Cardiac septum (tissue), 1 donor: ENCODE measurements around the gene AATF. TPM values are rescaled to one million over a fixed set of nuclear protein-coding genes. Genes with fewer than 3 reads are reported as not detected.
"Not testable (repeated sequence)": the region's sequence is repeated elsewhere in the genome, so short reads cannot be mapped to it uniquely, and the experiment has no call there.

Experiments
- DNase-seq: peaks from one replicate; pipeline ENCODE4 v3.0.0-alpha.2; 2020; ENCODE audit warnings: low spot score
- intact Hi-C: fragments of 100-400 bp; cut with DNase I; formaldehyde crosslinking; loops from one replicate; pipeline ENCODE4 v1.14.0; 2022
- total RNA-seq: library from RNA; stranded (reverse); fragmentation: NEBNext Ultra II Directional; extraction: Animal tissue kit (Norgen Biotek cat#: 25700); gene quantifications from one replicate; pipeline ENCODE4 v1.2.1, GENCODE V29; 2021
- donor health status: DM: no; HTN: no; CAD: no.

The AATF gene
- total RNA-seq, 1 donor from 2014 or later: 32.7 TPM

DNA sequence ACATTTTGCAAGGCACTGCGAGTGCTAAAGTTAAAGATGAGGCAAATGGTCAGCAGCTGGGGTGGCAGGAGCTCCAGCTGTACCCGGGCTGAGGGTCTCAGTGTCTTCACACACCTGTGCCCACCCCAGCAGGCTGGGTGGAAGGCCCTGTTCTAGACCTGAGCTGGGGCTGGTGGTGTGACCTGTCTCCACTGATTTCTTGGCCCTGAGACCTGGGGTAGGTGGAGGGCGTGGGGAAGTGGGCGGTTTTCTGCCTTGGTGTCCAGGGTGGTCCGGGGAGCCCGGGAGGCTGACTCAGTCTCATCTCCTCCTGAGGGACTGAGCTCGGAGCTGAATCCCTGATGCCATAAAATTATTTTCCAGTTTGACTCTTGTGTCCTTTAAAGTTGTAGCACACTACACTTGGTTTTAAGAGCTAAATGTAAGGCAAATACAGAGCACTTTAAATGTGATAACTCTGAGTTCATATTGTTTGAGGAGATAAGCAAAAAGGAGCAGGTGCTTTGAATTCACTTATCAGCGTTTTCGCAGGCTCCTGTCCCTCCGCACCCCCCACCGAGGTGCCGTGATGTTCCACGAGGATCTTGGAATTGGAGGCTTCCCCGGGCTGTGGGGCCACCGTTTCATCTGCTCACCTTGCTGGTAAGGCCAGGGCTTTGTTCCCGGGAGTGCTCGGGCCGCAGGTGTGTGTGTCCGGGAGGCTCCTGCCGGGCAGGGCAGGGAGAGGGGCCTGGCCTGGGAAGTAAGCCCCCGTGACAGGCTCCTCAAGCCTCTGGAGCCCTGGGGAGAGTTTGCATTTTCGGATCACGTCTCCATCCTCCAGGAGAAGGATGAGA is 117.0 kb downstream of the AATF start:
- intact Hi-C loops: no loop called here
- no peak for DNase-seq

DNA sequence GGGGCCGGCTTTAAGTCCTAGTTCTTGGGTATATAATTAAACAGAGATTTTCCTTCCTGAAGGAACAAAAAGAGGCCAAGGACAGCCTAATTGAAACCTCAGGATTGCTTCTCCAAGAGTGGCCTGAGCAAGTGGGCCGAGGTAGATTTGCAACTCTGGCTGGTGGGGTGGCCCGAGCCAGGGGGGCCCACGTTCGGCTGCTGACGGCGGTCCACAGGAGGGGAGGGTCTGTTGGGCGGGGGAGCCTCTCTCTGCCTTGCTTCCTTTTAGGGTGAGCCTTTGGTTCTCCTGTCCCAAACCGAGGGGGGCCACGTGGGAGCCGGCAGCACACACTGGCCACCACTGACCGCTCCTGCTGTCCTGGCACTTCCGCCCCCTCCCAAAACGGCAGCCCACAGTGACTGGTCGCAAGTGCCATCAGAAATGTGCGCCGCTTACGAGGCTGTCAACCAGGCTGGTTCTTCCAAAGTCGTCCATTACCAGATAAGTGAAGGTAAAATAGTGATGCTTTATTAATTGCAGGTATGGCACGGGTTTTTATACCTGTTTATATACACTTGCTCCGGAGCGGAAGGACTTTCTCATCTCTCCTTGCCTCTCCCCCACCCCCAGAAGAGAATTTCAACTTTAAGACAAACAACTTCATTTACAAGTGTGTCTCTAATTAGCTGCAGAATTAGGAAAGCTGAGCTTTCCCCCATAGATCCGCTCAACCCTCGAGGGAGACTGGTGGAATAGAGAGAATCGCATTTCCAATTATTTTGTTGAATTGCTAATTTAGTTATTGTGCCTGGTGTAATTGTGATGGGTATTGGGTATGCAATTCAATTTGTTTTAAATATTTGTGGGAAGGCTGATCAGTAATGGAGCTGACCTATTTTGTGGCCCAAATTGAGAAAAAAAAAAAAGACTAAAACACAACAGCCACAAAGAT is 117.8 kb downstream of the AATF start:
- intact Hi-C loops: no loop called here
- no peak for DNase-seq

DNA sequence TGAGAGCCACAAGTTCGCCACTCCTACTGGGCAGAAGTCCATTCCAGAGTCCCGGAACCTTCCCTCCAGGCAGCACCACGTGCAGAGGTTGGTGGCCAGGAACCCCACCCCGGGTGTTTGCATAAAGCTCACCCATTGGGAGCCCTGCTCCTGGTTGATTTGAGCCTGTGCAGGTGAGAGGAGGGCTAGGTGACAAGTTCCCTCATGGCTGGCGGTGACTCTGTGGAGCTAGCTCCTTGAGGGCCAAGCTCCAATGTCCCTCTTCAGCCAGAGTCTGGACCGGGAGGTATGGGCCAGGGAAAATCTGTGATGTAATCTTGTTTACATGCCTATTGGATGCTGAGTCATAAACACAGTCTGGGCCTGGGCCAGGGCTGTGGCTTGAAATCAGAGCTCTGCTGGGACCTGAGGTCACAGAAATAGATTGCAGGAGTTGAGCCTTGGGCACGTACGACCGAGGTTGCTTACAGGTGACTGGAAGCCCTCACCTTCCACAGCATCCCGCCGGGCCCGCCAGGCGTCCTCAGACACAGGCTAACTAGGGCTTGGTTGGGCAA is 118.9 kb downstream of the AATF start:
- intact Hi-C loops: no loop called here
- DNase-seq: no peak

DNA sequence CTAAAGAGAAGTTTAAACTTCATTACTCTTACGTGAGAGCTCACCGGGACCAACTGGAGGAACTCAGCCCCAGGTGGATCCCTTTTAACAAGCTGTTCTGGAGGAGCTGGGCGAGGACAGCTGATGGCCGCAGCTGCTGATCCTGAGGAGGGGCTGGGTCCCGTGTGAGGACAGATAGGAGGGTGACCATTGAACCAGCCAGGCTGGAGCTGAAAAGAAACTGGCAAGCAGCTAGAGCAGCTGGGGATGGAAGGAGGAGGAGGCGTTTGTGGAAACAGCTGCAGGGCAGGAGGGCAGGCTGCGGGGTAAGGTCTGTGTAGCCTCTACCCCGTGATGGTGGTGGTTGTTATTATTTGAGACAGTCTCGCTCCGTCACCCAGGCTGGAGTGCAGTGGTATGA is 119.5 kb downstream of the AATF start:
- no peak for DNase-seq
- intact Hi-C loops: no loop called here

DNA sequence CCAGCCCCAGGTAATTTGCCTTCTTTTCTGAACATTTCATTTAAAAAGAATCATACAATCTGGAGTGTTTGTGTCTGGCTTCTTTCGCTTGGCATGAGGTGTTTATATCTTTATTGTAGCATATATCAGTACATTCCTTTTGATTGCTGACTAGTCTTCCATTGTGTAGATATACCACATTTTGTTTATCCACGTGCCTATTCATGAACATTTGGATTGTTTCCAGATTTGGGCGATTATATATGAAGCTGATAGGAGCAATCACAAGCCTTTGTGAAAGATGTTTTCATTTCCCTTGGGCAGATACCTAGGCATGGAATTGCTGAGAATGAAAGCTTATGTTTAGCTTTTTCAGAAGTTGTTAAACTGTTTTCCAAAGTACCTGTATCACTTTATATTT is 120.3 kb downstream of the AATF start:
- DNase-seq: no peak
- intact Hi-C loops: no loop called here

DNA sequence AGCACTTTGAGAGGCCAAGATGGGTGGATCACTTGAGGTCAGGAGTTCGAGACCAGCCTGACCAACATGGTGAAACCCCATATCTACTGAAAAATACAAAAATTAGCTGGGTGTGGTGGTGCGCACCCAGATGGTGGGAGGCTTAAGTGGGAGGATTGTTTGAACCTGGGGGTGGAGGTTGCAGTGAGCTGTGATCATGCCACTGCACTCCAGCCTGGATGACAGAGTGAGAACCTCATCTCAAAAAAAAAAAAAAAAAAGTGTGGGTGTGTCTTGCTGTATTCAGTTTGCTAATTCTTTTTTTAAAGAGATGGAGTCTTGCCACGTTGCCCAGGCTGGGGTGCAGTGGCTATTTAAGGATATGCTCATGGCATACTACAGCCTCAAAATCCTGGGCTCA is 124.7 kb downstream of the AATF start:
- DNase-seq, intact Hi-C loops: not testable (repeated sequence)

DNA sequence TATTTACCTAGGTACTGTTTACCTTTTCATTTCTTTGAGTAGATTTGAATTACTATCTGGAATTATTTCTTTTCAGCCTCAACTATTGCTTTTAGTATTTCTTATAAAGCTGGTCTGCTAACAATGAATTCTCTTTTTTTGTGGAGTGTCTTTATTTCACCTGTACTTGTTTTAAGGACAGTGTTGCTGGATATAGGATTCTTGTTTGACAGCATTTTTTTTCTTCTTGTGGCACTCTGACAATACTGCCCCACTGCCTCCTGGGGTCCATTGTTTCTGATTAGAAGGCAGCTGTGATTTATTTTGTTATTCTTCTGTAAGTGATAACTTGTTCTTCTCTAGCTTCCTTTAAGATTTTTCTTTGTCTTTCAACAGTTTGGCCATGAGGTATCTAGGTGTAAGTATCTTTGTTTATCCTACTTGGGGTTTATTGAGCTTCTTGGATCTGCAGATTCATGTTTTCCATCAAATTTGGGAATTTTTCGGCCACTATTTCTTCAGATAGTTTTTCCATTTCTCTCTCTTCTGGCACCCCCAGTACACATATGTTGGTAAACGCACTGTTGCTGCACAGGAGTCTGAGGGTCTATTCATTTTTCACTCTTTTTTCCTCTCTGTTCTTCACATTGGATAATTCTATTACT is 130.4 kb downstream of the AATF start:
- intact Hi-C loops: no loop called here
- DNase-seq: no peak

DNA sequence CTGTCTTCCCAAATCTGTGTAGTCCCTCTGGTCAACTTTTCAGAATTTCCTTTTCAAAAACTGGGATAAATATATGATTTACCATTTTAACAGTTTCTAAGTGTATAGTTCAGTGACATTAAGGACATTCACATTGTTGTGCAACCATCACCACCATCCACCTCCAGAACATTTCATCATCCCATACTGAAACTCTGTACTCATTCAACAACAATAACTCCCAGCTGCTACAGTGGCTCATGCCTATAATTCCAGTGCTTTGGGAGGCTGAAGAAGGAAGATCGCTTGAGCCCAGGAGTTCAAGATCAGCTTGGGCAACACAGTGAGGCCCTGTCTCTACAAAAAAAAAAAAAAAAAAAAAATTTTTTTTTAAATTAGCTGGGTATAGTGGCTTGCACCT is 131.0 kb downstream of the AATF start:
- intact Hi-C loops: no loop called here
- no peak for DNase-seq

DNA sequence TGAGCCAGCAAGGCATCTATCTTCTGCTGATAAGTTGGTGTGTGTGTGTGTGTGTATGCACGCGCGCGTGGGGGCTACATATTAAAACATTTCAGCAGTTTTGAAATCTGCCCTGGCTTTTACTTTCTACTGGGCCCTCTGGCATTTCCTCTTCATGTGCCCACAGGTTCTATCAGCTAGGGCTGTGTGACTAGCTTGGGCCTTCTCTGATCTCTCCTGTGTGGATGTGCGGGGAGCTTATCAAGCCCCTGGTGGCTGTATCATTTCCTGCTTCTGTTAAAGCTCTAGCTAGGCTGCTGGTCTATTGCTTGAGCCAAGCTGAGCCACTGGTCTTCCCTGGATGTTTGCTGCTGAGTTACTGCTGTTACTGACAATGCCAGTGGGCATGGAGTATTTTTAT is 132.5 kb downstream of the AATF start:
- DNase-seq: no peak
- intact Hi-C loops: no loop called here

DNA sequence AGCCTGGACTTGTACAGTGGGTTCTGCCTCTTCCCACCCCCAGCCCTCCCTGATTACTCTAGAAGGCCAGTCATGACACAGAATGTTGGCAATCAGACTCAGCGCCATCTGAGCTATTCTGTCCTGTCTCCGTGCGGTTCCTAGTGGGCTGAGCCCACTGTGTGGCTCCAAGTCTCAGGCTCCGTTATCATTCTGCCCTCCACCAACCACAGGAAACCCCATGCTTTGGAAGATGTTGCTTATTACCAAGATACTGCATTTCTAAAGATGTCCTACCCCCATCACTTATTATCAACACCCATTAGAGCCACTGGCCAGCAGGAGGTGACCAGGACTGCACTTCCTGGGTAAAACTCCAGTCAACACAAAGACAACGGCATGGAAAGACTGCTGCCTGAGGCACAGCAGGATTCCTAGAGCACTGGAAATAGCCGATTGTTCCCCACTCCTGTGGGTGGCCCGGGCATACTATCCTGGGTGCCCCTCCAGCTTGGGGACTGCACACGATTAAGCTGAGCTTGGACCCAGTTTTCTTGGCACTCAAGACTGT is 133.6 kb downstream of the AATF start:
- intact Hi-C loops: no loop called here

DNA sequence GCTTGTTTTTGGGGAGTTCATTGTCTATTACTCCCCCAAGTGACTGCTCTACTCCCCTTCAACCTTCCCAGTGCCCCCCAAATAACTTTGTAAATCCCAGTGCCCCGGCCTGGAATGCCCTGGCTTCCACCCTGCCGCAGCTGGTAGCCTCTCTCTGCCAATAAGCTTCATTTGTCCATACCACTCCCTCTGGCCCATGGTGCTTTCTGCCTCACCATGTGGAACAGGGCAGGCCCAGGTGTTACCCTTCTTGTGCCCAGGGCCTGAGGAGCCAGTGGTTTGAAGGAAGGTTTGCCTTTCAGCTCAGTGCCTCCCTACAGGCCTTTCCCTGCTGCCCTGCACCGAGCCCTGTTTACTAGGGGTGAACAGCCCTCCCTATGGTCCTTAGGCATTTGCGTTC is 134.2 kb downstream of the AATF start:
- intact Hi-C loops: no loop called here
- no peak for DNase-seq

More for the DNA sequence above, 133.6 kb downstream of the AATF start:
- no peak for DNase-seq

DNA sequence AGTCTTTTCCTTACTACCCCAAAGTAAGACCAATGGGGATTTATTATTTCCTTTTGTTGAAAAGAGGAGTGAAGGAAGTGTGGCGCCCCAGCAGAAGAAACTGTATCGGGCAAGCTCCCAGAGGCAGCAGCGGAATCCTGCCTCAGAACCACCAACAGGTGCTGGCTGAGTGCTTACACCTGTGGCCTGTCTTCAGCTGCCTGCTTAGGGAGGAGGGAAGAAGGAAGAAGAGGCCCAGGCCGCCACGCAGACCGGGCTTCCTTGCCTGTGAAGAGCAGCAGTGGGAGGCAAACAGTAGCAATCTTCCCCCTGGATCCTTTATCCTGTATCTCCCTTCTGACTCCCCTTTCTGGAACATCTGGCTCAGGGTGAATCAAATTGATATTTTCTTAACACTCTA is 134.7 kb downstream of the AATF start:
- no peak for DNase-seq
- intact Hi-C loops: no loop called here

DNA sequence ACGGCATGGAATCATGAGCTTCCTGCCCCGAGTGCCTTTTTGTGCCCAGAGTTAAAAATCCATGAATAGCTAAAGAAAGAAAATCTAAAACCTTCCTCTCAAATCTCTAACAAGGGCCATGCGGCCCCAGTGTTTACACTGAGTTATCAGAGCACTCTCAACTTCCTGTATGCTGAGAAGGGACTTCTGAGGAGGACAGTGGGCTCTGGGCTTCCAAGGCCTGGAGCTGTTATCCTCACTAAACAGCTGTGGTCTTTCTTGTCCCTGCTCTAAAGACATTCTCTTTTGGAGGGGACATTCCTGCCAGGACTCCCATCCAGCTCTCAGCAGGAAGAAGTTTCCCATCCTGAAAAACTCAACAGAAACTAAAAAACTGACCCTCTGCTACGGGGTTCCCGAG is 135.6 kb downstream of the AATF start:
- DNase-seq: no peak
- intact Hi-C loops: no loop called here

DNA sequence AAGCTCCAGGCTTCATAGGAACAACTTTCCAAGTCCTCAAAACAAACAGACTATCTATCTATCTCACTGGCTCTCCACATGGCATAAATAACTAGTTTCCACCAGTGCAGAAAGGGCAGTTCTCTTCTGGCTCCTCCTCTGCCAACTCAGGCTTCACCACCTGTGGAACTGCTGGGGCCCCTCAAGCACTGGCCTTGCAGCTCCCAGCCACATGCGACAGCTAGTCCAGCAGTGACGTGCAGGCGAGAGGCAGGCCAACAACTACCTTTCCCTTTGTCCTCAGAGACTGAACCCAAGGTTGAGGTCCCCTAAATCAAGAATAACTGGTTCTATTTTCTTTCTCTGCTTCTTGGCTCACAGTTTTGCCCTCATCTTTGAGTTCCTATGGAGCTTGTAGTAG is 137.6 kb downstream of the AATF start:
- no peak for DNase-seq
- intact Hi-C loops: no loop called here

DNA sequence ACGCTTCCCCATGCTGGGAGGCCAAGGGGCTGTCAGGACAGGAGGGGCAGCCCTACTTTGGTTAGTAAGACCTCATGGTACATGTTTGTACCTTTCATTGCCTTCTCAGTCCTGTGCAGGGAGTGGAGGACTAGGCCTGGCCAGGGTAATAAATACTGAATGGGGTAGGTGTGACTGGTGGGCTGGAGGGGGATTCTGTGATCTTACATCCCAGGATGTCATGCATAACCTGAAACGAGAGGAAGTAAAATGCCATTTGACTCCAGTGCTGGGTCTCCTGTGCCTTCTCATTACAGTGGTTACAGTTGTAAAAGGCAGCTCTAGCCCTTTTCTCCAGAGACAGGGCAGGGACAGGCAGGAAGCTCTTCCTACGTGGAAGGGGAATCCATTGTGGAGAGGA is 138.2 kb downstream of the AATF start:
- intact Hi-C loops: no loop called here
- no peak for DNase-seq

DNA sequence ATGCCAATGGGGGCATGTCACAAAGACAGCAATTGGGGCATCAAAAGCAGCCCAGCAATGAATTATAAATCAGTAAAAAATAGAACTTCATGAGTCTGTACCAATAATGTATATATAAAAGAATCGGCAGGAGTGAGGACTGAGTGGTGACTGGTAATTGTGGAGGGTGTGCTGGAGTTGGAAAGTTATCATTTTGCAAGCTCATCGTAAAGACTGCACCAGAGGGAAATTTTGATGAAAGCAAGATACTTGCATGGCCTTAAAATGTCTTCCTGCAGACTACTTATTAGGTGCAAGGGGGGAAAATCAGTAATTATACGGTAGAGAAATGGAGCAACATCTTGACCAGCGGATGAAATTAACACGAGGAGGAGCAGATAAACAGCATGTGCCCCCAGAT is 138.9 kb downstream of the AATF start:
- no peak for DNase-seq
- intact Hi-C loops: no loop called here

DNA sequence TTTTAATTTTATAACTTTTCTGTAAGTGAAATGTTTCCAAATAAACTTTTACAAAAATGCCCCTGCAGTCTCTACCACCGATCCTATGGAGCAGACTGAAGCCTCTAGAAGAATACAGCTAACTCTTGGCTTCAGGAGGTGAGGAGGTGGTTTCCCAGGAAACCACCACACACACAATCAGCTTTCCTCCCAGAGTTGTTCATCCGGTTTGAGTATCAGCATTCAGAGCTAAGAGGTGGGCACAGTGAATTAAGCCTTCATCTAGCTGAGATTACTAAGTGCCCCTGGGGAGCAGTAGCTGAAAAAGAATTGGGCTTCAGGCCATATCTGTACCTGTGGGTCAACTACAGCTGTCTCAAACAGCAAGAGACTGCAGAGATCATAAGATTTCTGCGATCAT is 139.7 kb downstream of the AATF start:
- DNase-seq: no peak
- intact Hi-C loops: no loop called here

DNA sequence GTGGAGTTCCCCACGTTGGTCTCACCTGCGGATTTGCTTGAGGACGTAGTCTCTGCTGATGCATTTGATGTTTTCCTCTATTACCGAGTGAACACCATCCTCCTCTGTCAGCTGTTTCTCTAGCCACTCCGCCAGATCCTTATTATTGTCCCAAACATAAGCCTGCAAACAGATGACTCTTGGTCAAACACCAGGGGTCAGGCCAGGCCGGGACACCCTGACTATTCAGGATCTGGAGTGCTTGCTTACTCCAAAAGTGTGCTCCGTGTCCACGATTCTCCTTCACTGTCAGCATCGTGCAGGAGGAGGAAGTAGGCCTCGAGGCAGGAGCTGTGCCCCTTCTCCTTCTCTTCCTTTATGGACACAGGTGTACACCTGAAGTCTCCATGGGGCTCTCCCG is 140.2 kb downstream of the AATF start:
- intact Hi-C loops: no loop called here
- no peak for DNase-seq

DNA sequence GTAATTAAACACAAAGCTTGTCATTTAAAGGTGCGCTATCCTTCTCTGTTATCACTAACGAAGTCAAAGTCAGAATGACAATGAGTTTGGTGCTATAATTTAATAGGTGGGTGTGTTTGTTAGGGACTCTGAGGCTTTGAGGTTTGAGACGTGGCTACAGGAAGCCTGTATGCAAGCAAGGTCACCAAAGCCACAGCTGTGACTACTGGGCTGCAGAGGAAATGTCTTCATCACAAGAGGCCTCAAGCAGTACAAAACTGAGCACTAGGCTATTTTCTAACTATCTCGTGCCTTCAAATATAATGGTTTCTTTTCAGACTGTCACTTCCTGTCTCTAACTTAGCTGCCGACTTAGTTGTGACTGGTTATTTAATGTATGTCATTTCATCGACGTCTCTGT is 141.2 kb downstream of the AATF start:
- intact Hi-C loops: no loop called here
- no peak for DNase-seq

DNA sequence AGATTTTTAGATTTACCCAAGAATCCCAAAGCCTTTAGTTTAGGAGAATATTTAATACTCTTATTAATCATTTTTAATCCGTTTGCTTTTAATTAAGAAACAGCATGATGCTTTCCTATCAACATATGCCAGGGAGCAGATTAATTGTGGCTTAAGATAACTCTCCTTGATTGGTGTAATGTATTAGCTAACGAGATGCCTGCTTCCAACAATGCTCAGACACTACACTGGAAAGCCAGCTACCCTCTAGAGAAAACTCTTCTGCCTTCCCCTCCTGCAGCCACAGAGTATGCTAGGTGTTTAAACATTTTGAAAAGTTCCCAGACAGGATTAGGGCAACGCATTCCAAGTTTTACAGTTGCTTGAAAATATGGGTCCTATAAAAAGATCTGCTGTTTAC is 142.2 kb downstream of the AATF start:
- intact Hi-C loops: no loop called here
- DNase-seq: no peak
